Neural progenitor cell (in vitro differentiated cells): ENCODE results near the gene GABRG3. TPM values are rescaled to one million over a fixed set of nuclear protein-coding genes. Genes with fewer than 3 reads are reported as not detected.

Experiments used
- DNase-seq: peaks from one replicate; pipeline ENCODE4 v3.0.0-alpha.2; 2016; ENCODE audit warnings: low spot score
- H2AFZ ChIP-seq: fragments of 200-600 bp; sonication (generic); replicated peaks from 2 replicates; pipeline ENCODE4 v1.6.1; 2016; ENCODE audit warnings: antibody characterized with exemption
- H3F3A ChIP-seq: fragments of 200-600 bp; sonication (generic); 2 replicates; pipeline ENCODE4 v1.6.1; 2016; ENCODE audit warnings: antibody characterized with exemption, low read depth
- H3K27ac ChIP-seq: fragments of 200-600 bp; sonication (generic); 2 replicates; pipeline ENCODE4 v1.5.1; 2016; ENCODE audit warnings: mild to moderate bottlenecking
- H3K27me3 ChIP-seq: fragments of 200-600 bp; sonication (generic); 2 replicates; pipeline ENCODE4 v1.6.1; 2016; ENCODE audit warnings: mild to moderate bottlenecking, moderate library complexity
- H3K36me3 ChIP-seq: fragments of 200-600 bp; sonication (generic); 2 replicates; pipeline ENCODE4 v1.5.1; 2016
- H3K4me1 ChIP-seq: fragments of 200-600 bp; sonication (generic); 2 replicates; pipeline ENCODE4 v1.6.1; 2016; ENCODE audit warnings: mixed run types
- H3K4me2 ChIP-seq: fragments of 200-600 bp; sonication (generic); 2 replicates; pipeline ENCODE4 v1.6.1; 2016
- H3K4me3 ChIP-seq: fragments of 200-600 bp; sonication (generic); 2 replicates; pipeline ENCODE4 v1.5.1; 2016
- H3K79me2 ChIP-seq: fragments of 200-600 bp; sonication (generic); 2 replicates; pipeline ENCODE4 v1.6.1; 2016; ENCODE audit warnings: low read depth
- H3K9ac ChIP-seq: fragments of 200-600 bp; sonication (generic); 2 replicates; pipeline ENCODE4 v1.6.1; 2016
- H3K9me3 ChIP-seq: fragments of 200-600 bp; sonication (generic); 2 replicates; pipeline ENCODE4 v1.5.1; 2016; ENCODE audit warnings: low read depth
- H4K20me1 ChIP-seq: fragments of 200-600 bp; sonication (generic); 2 replicates; pipeline ENCODE4 v1.6.1; 2016; ENCODE audit warnings: low read depth
- H3K27ac Mint-ChIP-seq: 3 replicates; pipeline ENCODE4 v1.8.0; 2021; ENCODE audit warnings: mixed read lengths
- H3K27me3 Mint-ChIP-seq: 2 replicates; pipeline ENCODE4 v1.8.0; 2022; ENCODE audit warnings: low read depth, mild to moderate bottlenecking, inconsistent platforms, moderate library complexity, mixed read lengths; ENCODE audit not compliant: insufficient read depth
- H3K36me3 Mint-ChIP-seq: 3 replicates; pipeline ENCODE4 v1.8.0; 2021; ENCODE audit warnings: mixed read lengths
- H3K4me1 Mint-ChIP-seq: 3 replicates; pipeline ENCODE4 v1.8.0; 2021; ENCODE audit warnings: mixed read lengths
- H3K4me3 Mint-ChIP-seq: 3 replicates; pipeline ENCODE4 v1.8.0; 2021; ENCODE audit warnings: mild to moderate bottlenecking, moderate library complexity, mixed read lengths
- H3K9me3 Mint-ChIP-seq: 3 replicates; pipeline ENCODE4 v1.8.0; 2020; ENCODE audit warnings: mixed read lengths
- EZH2 ChIP-seq: fragments of 200-600 bp; sonication (generic); IDR thresholded peaks from 2 replicates; pipeline ENCODE4 v1.6.1; 2017; ENCODE audit warnings: antibody characterized with exemption, mild to moderate bottlenecking, moderate library complexity
- EZH2phosphoT487 ChIP-seq: fragments of 200-600 bp; sonication (generic); IDR thresholded peaks from 2 replicates; pipeline ENCODE4 v1.6.1; 2017; ENCODE audit warnings: antibody characterized with exemption
- total RNA-seq: library from RNA; depleted of rRNA; stranded (reverse); fragments of >200 nt; gene quantifications from 2 replicates; pipeline ENCODE4 v1.2.3, GENCODE V29; 2015; ENCODE audit warnings: low replicate concordance
- TF ChIP-seq, protein P1 (sequence below): fragments of 200-600 bp; sonication (generic); IDR thresholded peaks from 2 replicates; pipeline ENCODE4 v1.5.1; 2017; ENCODE audit warnings: antibody characterized with exemption, mild to moderate bottlenecking

GABRG3 gene
- total RNA-seq, 1 donor from 2014 or later, result 3.4 TPM

DNA sequence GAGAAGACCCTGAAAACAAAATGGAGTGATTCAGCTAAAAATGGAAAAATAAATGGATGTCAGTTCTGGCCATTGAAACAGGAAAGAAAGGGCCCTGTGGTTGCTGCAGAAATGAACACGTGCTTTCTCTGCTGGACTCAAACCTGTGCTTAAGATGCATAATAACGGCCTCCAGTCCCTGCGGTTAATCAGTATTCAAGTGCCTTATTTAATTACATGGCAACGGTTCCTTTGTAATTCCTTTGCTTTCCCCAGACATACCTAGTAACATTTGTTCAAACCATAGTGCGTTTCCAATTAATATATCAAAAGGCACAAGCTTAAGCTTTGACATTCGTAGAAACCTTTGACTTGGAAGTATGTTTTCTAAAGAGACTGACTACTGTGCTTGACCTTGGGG, 428.3 kb downstream of the GABRG3 start:
- TF ChIP-seq EZH2 (no peak), EZH2phosphoT487 (no peak)
- TF ChIP-seq, protein P1, sequence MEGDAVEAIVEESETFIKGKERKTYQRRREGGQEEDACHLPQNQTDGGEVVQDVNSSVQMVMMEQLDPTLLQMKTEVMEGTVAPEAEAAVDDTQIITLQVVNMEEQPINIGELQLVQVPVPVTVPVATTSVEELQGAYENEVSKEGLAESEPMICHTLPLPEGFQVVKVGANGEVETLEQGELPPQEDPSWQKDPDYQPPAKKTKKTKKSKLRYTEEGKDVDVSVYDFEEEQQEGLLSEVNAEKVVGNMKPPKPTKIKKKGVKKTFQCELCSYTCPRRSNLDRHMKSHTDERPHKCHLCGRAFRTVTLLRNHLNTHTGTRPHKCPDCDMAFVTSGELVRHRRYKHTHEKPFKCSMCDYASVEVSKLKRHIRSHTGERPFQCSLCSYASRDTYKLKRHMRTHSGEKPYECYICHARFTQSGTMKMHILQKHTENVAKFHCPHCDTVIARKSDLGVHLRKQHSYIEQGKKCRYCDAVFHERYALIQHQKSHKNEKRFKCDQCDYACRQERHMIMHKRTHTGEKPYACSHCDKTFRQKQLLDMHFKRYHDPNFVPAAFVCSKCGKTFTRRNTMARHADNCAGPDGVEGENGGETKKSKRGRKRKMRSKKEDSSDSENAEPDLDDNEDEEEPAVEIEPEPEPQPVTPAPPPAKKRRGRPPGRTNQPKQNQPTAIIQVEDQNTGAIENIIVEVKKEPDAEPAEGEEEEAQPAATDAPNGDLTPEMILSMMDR, result no peak
- Histone ChIP-seq H4K20me1 (no peaks in the 10 kb centered on the region), H3K9ac (no peak overlapping the region), H3K4me1 (peaks cover 8% of the 10 kb centered on the region), H3K4me3 (no peak overlapping the region), H3K79me2 (no peaks in the 10 kb centered on the region), H3K27me3 (no peaks in the 10 kb centered on the region), H3K4me2 (peak overlapping the region; percentile 14), H2AFZ (no peak overlapping the region), H3K9me3 (no peaks in the 10 kb centered on the region), H3F3A (no peaks in the 10 kb centered on the region), H3K36me3 (no peaks in the 10 kb centered on the region), H3K27ac (no peak overlapping the region)
- Mint-ChIP-seq H3K4me1 (peaks cover 31% of the 10 kb centered on the region), H3K4me3 (peak overlapping the region; percentile 46), H3K9me3 (peaks cover 24% of the 10 kb centered on the region), H3K27me3 (peaks cover 5% of the 10 kb centered on the region), H3K27ac (peak overlapping the region; percentile 71), H3K36me3 (peaks cover 3% of the 10 kb centered on the region)
- peak; percentile 12 for DNase-seq

DNA sequence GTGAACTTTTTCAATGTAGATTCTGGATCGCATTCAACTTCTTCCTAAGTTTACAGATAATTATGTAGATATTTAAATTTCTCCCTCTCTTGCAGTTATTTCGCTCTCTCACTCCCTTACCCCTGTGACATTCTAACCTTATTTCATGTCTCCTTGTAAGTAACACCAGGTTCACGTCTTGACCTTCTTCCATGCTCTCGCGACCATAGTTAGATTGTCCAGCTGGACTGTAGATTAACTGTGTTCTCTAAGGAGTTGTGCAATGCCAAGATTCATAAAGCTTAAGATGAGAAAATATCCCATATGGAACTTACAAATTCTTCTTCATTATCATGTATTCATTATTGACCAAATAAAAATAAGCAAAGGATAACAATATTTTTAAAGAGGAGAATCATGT, 430.5 kb downstream of the GABRG3 start:
- Histone ChIP-seq H3K4me1 (peaks cover 8% of the 10 kb centered on the region), H3K36me3 (no peaks in the 10 kb centered on the region), H3K9me3 (no peaks in the 10 kb centered on the region), H3K79me2 (no peaks in the 10 kb centered on the region), H3K9ac (no peak overlapping the region), H3K4me3 (no peak overlapping the region), H3K27ac (no peak overlapping the region), H2AFZ (no peak overlapping the region), H4K20me1 (no peaks in the 10 kb centered on the region), H3K4me2 (no peak overlapping the region), H3K27me3 (no peaks in the 10 kb centered on the region), H3F3A (no peaks in the 10 kb centered on the region)
- Mint-ChIP-seq H3K4me3 (no peak overlapping the region), H3K9me3 (peaks cover 13% of the 10 kb centered on the region), H3K27me3 (peaks cover 2% of the 10 kb centered on the region), H3K27ac (no peak overlapping the region), H3K4me1 (peaks cover 31% of the 10 kb centered on the region), H3K36me3 (peaks cover 2% of the 10 kb centered on the region)
- no peak for DNase-seq
- TF ChIP-seq EZH2phosphoT487, result no peak
- TF ChIP-seq, protein P1, result no peak
- TF ChIP-seq EZH2, result no peak

DNA sequence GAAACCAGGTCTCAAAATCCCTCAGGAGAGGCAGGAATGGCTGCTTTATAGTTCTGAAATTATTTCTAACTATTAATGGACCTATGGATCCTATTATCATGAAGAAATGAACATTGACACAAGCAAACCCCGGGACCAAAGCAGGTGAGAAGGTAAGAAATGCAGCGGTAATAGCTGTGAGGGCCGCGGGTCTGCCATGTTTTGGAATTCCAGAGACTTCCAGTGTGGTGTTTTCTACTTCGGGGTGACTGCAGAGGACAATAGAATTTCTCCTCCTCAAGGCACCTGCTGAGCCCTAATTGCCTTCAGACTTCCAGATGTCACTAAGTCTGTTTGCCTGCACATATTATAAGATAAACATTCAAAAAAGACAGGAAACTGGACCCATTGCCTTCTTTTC, 437.4 kb downstream of the GABRG3 start:
- no peaks in the 10 kb centered on the region for H3K79me2 ChIP-seq
- no peaks in the 10 kb centered on the region for H4K20me1 ChIP-seq
- H3K9me3 Mint-ChIP-seq, result peaks cover 13% of the 10 kb centered on the region
- no peak overlapping the region for H3K4me3 ChIP-seq
- H3K36me3 ChIP-seq, result no peaks in the 10 kb centered on the region
- no peaks in the 10 kb centered on the region for H3K27me3 ChIP-seq
- H3K27ac ChIP-seq, result no peak overlapping the region
- peak; percentile 23 for DNase-seq
- H3K27ac Mint-ChIP-seq, result no peak overlapping the region
- no peak overlapping the region for H3K4me3 Mint-ChIP-seq
- H3K27me3 Mint-ChIP-seq, result peaks cover 3% of the 10 kb centered on the region
- no peak for TF ChIP-seq EZH2phosphoT487
- TF ChIP-seq, protein P1, result no peak
- no peak for TF ChIP-seq EZH2
- H3F3A ChIP-seq, result no peaks in the 10 kb centered on the region
- H2AFZ ChIP-seq, result no peak overlapping the region
- no peak overlapping the region for H3K9ac ChIP-seq
- H3K9me3 ChIP-seq, result no peaks in the 10 kb centered on the region
- peaks cover 18% of the 10 kb centered on the region for H3K4me1 ChIP-seq
- peaks cover 29% of the 10 kb centered on the region for H3K4me1 Mint-ChIP-seq
- no peak overlapping the region for H3K4me2 ChIP-seq
- H3K36me3 Mint-ChIP-seq, result no peaks in the 10 kb centered on the region
